NB4 (cell line): Measurements from ENCODE around the gene MYADML2.

ENCODE experiments used
- MAX ChIP-seq: IDR thresholded peaks from 2 replicates; pipeline ENCODE4 v1.6.1; 2011; ENCODE audit warnings: low read depth, low read length
- MYC ChIP-seq: IDR thresholded peaks from 2 replicates; pipeline ENCODE4 v1.6.1; 2011; ENCODE audit warnings: low read depth, low read length
- POLR2A ChIP-seq: IDR thresholded peaks from 2 replicates; pipeline ENCODE4 v1.6.1; 2011; ENCODE audit warnings: mild to moderate bottlenecking; ENCODE audit not compliant: insufficient read length; ENCODE audit errors: extremely low read depth
- TF ChIP-seq, protein P1 (sequence below): IDR thresholded peaks from one replicate; pipeline ENCODE4 v1.5.1; 2012; ENCODE audit warnings: low read depth, low read length

- TF ChIP-seq, protein P1, sequence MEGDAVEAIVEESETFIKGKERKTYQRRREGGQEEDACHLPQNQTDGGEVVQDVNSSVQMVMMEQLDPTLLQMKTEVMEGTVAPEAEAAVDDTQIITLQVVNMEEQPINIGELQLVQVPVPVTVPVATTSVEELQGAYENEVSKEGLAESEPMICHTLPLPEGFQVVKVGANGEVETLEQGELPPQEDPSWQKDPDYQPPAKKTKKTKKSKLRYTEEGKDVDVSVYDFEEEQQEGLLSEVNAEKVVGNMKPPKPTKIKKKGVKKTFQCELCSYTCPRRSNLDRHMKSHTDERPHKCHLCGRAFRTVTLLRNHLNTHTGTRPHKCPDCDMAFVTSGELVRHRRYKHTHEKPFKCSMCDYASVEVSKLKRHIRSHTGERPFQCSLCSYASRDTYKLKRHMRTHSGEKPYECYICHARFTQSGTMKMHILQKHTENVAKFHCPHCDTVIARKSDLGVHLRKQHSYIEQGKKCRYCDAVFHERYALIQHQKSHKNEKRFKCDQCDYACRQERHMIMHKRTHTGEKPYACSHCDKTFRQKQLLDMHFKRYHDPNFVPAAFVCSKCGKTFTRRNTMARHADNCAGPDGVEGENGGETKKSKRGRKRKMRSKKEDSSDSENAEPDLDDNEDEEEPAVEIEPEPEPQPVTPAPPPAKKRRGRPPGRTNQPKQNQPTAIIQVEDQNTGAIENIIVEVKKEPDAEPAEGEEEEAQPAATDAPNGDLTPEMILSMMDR, result no peak
- TF ChIP-seq POLR2A (no peak), MYC (no peak), MAX (no peak)
Measured at GRCh38 chr17:81983639-81984373, 36.8 kb upstream of the MYADML2 start.
